OCI-LY7 (cell line): ENCODE data around the gene EVX2. TPM values are rescaled to one million over a fixed set of nuclear protein-coding genes. Genes with fewer than 3 reads are reported as not detected.

ENCODE experiments used
- BruUV-seq: library from RNA; stranded (reverse); fragments of 400-500 nt; replicated peaks from 2 replicates; lab custom pipeline; 2021; lab: Mats Ljungman, UMichigan
- CTCF ChIA-PET: fragments of 300-600 bp; sonication (Branson Sonifier 250); formaldehyde crosslinking; loops from one replicate; lab custom pipeline; 2022; ENCODE audit warnings: antibody characterized with exemption; ENCODE audit not compliant: unreplicated experiment; lab: Charles Lee
- POLR2A ChIA-PET: fragments of 300-600 bp; sonication (Branson Sonifier 250); formaldehyde crosslinking; loops from one replicate; lab custom pipeline; 2022; ENCODE audit warnings: antibody characterized with exemption; lab: Charles Lee
- DNase-seq: peaks from one replicate; pipeline ENCODE4 v3.0.0-alpha.2; 2015; ENCODE audit warnings: low spot score
- H2AFZ ChIP-seq: fragments of 200-600 bp; sonication (generic), shearing (Covaris generic); 2 replicates; pipeline ENCODE4 v1.6.1; 2014; ENCODE audit warnings: mild to moderate bottlenecking, antibody characterized with exemption, low read length, moderate library complexity
- H3K27ac ChIP-seq: fragments of 200-600 bp; sonication (generic); 2 replicates; pipeline ENCODE4 v1.5.1; 2014; ENCODE audit warnings: mixed run types, low read depth, mild to moderate bottlenecking, moderate library complexity, low read length, inconsistent platforms; ENCODE audit not compliant: poor library complexity, severe bottlenecking
- H3K36me3 ChIP-seq: fragments of 200-600 bp; sonication (generic); 2 replicates; pipeline ENCODE4 v1.6.1; 2014; ENCODE audit warnings: mild to moderate bottlenecking, antibody characterized with exemption, low read length, moderate library complexity, mixed read lengths; ENCODE audit not compliant: insufficient read depth
- H3K4me1 ChIP-seq: fragments of 200-600 bp; sonication (generic); 2 replicates; pipeline ENCODE4 v1.5.1; 2014; ENCODE audit warnings: mild to moderate bottlenecking, low read length; ENCODE audit not compliant: insufficient read depth, poor library complexity, severe bottlenecking
- H3K4me2 ChIP-seq: fragments of 200-600 bp; sonication (generic); 2 replicates; pipeline ENCODE4 v1.6.1; 2014; ENCODE audit warnings: mild to moderate bottlenecking, low read length
- H3K4me3 ChIP-seq: fragments of 200-600 bp; sonication (generic); 2 replicates; pipeline ENCODE4 v1.5.1; 2014; ENCODE audit warnings: mild to moderate bottlenecking, low read depth, low read length; ENCODE audit not compliant: poor library complexity, severe bottlenecking
- H3K79me2 ChIP-seq: fragments of 200-600 bp; sonication (generic); 2 replicates; pipeline ENCODE4 v1.6.1; 2016; ENCODE audit warnings: low read depth, mild to moderate bottlenecking, low read length, moderate library complexity, mixed read lengths; ENCODE audit not compliant: insufficient read depth
- H3K9me2 ChIP-seq: fragments of 200-600 bp; sonication (generic); 2 replicates; pipeline ENCODE4 v1.6.1; 2016; ENCODE audit warnings: mild to moderate bottlenecking, low read length, mixed read lengths; ENCODE audit not compliant: insufficient read depth
- H3K9me3 ChIP-seq: fragments of 200-600 bp; sonication (generic); 2 replicates; pipeline ENCODE4 v1.6.1; 2014; ENCODE audit warnings: mild to moderate bottlenecking, mixed run types, low read length, mixed read lengths
- H4K20me1 ChIP-seq: fragments of 200-600 bp; sonication (generic); 2 replicates; pipeline ENCODE4 v1.6.1; 2014; ENCODE audit warnings: mild to moderate bottlenecking, antibody characterized with exemption, low read length, moderate library complexity, mixed read lengths; ENCODE audit not compliant: insufficient read depth
- CTCF ChIP-seq: fragments of 200-600 bp; sonication (generic); conservative IDR thresholded peaks from 2 replicates; pipeline ENCODE4 v1.5.1; 2014; ENCODE audit warnings: mild to moderate bottlenecking, antibody characterized with exemption, low read length, moderate library complexity, mixed read lengths
- EZH2phosphoT487 ChIP-seq: fragments of 200-600 bp; sonication (generic); IDR thresholded peaks from 2 replicates; pipeline ENCODE4 v1.6.1; 2018; ENCODE audit warnings: low read depth, borderline replicate concordance, mild to moderate bottlenecking, mixed run types, antibody characterized with exemption, low read length, moderate library complexity, mixed read lengths
- intact Hi-C: fragments of 100-400 bp; cut with micrococcal nuclease; formaldehyde crosslinking; loops from one replicate; pipeline ENCODE4 v1.10.0; 2022; ENCODE audit not compliant: unreplicated experiment
- total RNA-seq, 2 experiments: library from RNA; depleted of rRNA in 1 of 2; stranded (reverse); fragments of >200 nt in 1 of 2; shearing (Covaris generic) in 1 of 2; gene quantifications; 2 replicates each; pipeline ENCODE4 v1.2.3, GENCODE V29; 2014 to 2022

Gene EVX2
- total RNA-seq, 2 experiments from 2014 or later = not detected

DNA sequence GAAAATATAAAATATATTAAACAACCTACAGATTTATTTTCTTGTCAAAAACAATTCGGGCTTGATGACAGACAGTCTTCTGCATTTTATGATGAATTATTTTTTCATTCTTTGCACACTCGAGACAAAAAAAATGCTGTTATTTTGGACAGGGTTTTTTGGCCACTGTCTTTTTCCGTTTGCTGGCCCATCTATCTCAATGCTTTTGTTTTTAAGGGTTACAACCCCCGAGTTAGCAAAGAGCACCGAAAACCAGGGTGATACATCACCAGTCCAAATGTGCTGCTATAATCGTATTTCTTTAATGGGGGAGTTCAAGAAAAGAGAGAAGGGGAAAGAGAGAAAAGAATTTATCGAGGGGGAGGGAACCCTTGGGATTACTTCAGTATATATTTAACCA is 7.7 kb downstream of the EVX2 start:
- H3K9me2 ChIP-seq = no peaks in the 10 kb centered on the region
- H3K9me3 ChIP-seq = no peaks in the 10 kb centered on the region
- H3K4me2 ChIP-seq = no peak overlapping the region
- intact Hi-C loops = no loop called here
- H3K79me2 ChIP-seq = no peaks in the 10 kb centered on the region
- POLR2A ChIA-PET = no interaction called here
- no TSS peak for BruUV-seq
- no peaks in the 10 kb centered on the region for H4K20me1 ChIP-seq
- TF ChIP-seq EZH2phosphoT487 = no peak
- TF ChIP-seq CTCF = no peak
- no peaks in the 10 kb centered on the region for H3K36me3 ChIP-seq
- H3K4me1 ChIP-seq = no peaks in the 10 kb centered on the region
- H3K27ac ChIP-seq = no peak overlapping the region
- H3K4me3 ChIP-seq = no peak overlapping the region
- CTCF ChIA-PET = interaction anchor here (0.5 kb wide), 1 partner anchor 597 kb away, joined by 3 read pairs; no protein-coding TSS in a partner anchor
- no peak for DNase-seq
- H2AFZ ChIP-seq = no peak overlapping the region

DNA sequence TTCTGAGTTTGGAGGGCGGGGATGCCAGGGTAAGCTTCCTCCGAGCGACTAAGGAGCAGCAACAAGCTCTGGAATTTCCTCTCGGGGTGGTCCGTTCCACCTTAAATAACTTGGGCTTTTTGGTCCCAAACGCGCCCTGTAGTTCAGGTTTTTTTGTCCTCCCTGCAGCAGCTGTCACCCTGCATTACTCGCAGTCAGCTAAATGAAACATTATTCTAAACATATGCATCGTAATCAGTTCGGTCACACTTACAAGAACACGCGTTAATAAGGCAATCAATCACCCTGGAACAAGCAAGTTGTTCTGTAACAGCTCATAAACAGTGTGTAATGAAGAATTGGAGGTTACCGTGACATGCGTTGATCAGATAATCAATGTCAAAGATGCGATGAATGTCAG is 8.3 kb downstream of the EVX2 start:
- POLR2A ChIA-PET = interaction anchor here (0.7 kb wide), 1 partner anchor 313 kb away, joined by 3 read pairs; no protein-coding TSS in a partner anchor
- no TSS peak for BruUV-seq
- no peak for DNase-seq

More for the DNA sequence above, 8.3 kb downstream of the EVX2 start:
- Histone ChIP-seq H3K9me3 (no peaks in the 10 kb centered on the region), H3K27ac (no peak overlapping the region), H3K36me3 (no peaks in the 10 kb centered on the region), H4K20me1 (no peaks in the 10 kb centered on the region), H2AFZ (no peak overlapping the region), H3K9me2 (no peaks in the 10 kb centered on the region), H3K4me1 (no peaks in the 10 kb centered on the region), H3K79me2 (no peaks in the 10 kb centered on the region), H3K4me3 (no peak overlapping the region), H3K4me2 (no peak overlapping the region)
- TF ChIP-seq CTCF (no peak), EZH2phosphoT487 (no peak)
- intact Hi-C loops = no loop called here
- CTCF ChIA-PET = interaction anchor here (0.5 kb wide), 1 partner anchor 596 kb away, joined by 3 read pairs; no protein-coding TSS in a partner anchor
